GM23338 (cell line): ENCODE measurements around the gene ZNF560. TPM values are rescaled to one million over a fixed set of nuclear protein-coding genes. Genes with fewer than 3 reads are reported as not detected.

Experiments used
- ATAC-seq: fragments of 200-7000 bp; cut with Tn5 transposase; 3 replicates; pipeline ENCODE4 v1.9.1; 2020
- DNase-seq: peaks from one replicate; pipeline ENCODE4 v3.0.0-alpha.2; 2015; ENCODE audit warnings: low spot score
- H2AFZ ChIP-seq: fragments of 200-600 bp; sonication (generic); 2 replicates; pipeline ENCODE4 v1.8.0; 2016; ENCODE audit warnings: antibody characterized with exemption, mild to moderate bottlenecking, moderate library complexity
- H3F3A ChIP-seq: fragments of 200-600 bp; sonication (generic); replicated peaks from 2 replicates; pipeline ENCODE4 v1.8.0; 2017; ENCODE audit warnings: antibody characterized with exemption, mixed run types, low read depth
- H3K27ac ChIP-seq: fragments of 200-600 bp; sonication (generic); 2 replicates; pipeline ENCODE4 v1.6.1; 2016; ENCODE audit warnings: low read depth
- H3K27me3 ChIP-seq: fragments of 200-600 bp; sonication (generic); 2 replicates; pipeline ENCODE4 v1.8.0; 2016; ENCODE audit warnings: mild to moderate bottlenecking, mixed run types, moderate library complexity; ENCODE audit not compliant: insufficient read depth
- H3K36me3 ChIP-seq: fragments of 200-600 bp; sonication (generic); 2 replicates; pipeline ENCODE4 v1.8.0; 2016; ENCODE audit warnings: mild to moderate bottlenecking; ENCODE audit not compliant: insufficient read depth
- H3K4me1 ChIP-seq: fragments of 200-600 bp; sonication (generic); 2 replicates; pipeline ENCODE4 v1.8.0; 2016; ENCODE audit warnings: mild to moderate bottlenecking, moderate library complexity; ENCODE audit not compliant: insufficient read depth
- H3K4me2 ChIP-seq: fragments of 200-600 bp; sonication (generic); 2 replicates; pipeline ENCODE4 v1.7.1; 2017; ENCODE audit warnings: mixed run types
- H3K4me3 ChIP-seq: fragments of 200-600 bp; sonication (generic); 2 replicates; pipeline ENCODE4 v1.6.1; 2016; ENCODE audit warnings: mixed run types
- H3K79me2 ChIP-seq: fragments of 200-600 bp; sonication (generic); replicated peaks from 2 replicates; pipeline ENCODE4 v1.8.0; 2017; ENCODE audit warnings: mild to moderate bottlenecking; ENCODE audit not compliant: insufficient read depth
- H3K9me2 ChIP-seq: fragments of 200-600 bp; sonication (generic); 2 replicates; pipeline ENCODE4 v1.8.0; 2017; ENCODE audit not compliant: insufficient read depth
- H4K20me1 ChIP-seq: fragments of 200-600 bp; sonication (generic); replicated peaks from 2 replicates; pipeline ENCODE4 v1.8.0; 2017; ENCODE audit warnings: mild to moderate bottlenecking; ENCODE audit not compliant: insufficient read depth
- H3K27ac Mint-ChIP-seq: 2 replicates; pipeline ENCODE4 v1.8.0; 2020; ENCODE audit warnings: inconsistent platforms, mild to moderate bottlenecking, moderate library complexity, mixed read lengths
- H3K27me3 Mint-ChIP-seq: 3 replicates; pipeline ENCODE4 v1.8.0; 2022; ENCODE audit warnings: low read depth, mild to moderate bottlenecking, moderate library complexity, mixed read lengths, inconsistent platforms; ENCODE audit not compliant: insufficient read depth, poor library complexity
- H3K36me3 Mint-ChIP-seq: 3 replicates; pipeline ENCODE4 v1.8.0; 2021; ENCODE audit warnings: low read depth, mild to moderate bottlenecking, inconsistent platforms, moderate library complexity, mixed read lengths
- H3K4me1 Mint-ChIP-seq: 3 replicates; pipeline ENCODE4 v1.8.0; 2020; ENCODE audit warnings: mild to moderate bottlenecking, inconsistent platforms, mixed read lengths
- H3K4me3 Mint-ChIP-seq: 3 replicates; pipeline ENCODE4 v1.8.0; 2021; ENCODE audit warnings: moderate library complexity, mild to moderate bottlenecking, inconsistent platforms, mixed read lengths
- H3K9me3 Mint-ChIP-seq: 3 replicates; pipeline ENCODE4 v1.8.0; 2020; ENCODE audit warnings: moderate library complexity, mild to moderate bottlenecking, inconsistent platforms, mixed read lengths
- CREB1 ChIP-seq: fragments of 250-450 bp; sonication (Bioruptor Pico); IDR thresholded peaks from 2 replicates; pipeline ENCODE4 v1.5.0; 2020; ENCODE audit warnings: low read depth, mild to moderate bottlenecking, moderate library complexity
- EZH2phosphoT487 ChIP-seq: fragments of 200-600 bp; sonication (generic); IDR thresholded peaks from one replicate; pipeline ENCODE4 v1.8.1; 2018; ENCODE audit warnings: antibody characterized with exemption; ENCODE audit not compliant: unreplicated experiment
- NANOG ChIP-seq: IDR thresholded peaks from 2 replicates; pipeline ENCODE4 v1.6.1; 2016; ENCODE audit warnings: antibody characterized with exemption, borderline replicate concordance
- STAT1 ChIP-seq: IDR thresholded peaks from one replicate; pipeline ENCODE4 v1.6.1; 2016; ENCODE audit warnings: antibody characterized with exemption; ENCODE audit not compliant: unreplicated experiment
- ZNF114 ChIP-seq: fragments of 250-450 bp; sonication (Bioruptor Pico); IDR thresholded peaks from 2 replicates; pipeline ENCODE4 v1.5.0; 2020; ENCODE audit warnings: mild to moderate bottlenecking, moderate library complexity
- ZNF462 ChIP-seq: fragments of 250-450 bp; sonication (Bioruptor Pico); IDR thresholded peaks from 2 replicates; pipeline ENCODE4 v1.5.0; 2020; ENCODE audit warnings: mild to moderate bottlenecking, moderate library complexity
- polyA plus RNA-seq: library from polyadenylated mRNA; unstranded; fragments of >200 nt; fragmentation: Nextera tagmentation; extraction: Ambion mirVana; gene quantifications from 2 replicates; pipeline ENCODE4 v1.2.1, GENCODE V29; 2016
- total RNA-seq: library from RNA; depleted of rRNA; stranded (reverse); fragments of >200 nt; shearing (Covaris generic); gene quantifications from 2 replicates; pipeline ENCODE4 v1.2.3, GENCODE V29; 2014
- TF ChIP-seq, protein P1 (sequence below): IDR thresholded peaks from 2 replicates; pipeline ENCODE4 v1.6.1; 2016; ENCODE audit warnings: antibody characterized with exemption

The ZNF560 gene
- total and polyA plus RNA-seq, 2 experiments from 2014 or later, result 0.14 TPM; not detected in 1

GRCh38 chr19:9456018-9456689 is 42.3 kb downstream of the ZNF560 start:
- no peaks in the 10 kb centered on the region for H3K36me3 ChIP-seq
- H3K79me2 ChIP-seq, result no peaks in the 10 kb centered on the region
- no peaks in the 10 kb centered on the region for H3K4me1 ChIP-seq
- no peak for ATAC-seq
- no peak for TF ChIP-seq ZNF462
- TF ChIP-seq STAT1, result no peak
- no peak for TF ChIP-seq EZH2phosphoT487
- no peak for TF ChIP-seq ZNF114
- TF ChIP-seq NANOG, result no peak
- TF ChIP-seq, protein P1, sequence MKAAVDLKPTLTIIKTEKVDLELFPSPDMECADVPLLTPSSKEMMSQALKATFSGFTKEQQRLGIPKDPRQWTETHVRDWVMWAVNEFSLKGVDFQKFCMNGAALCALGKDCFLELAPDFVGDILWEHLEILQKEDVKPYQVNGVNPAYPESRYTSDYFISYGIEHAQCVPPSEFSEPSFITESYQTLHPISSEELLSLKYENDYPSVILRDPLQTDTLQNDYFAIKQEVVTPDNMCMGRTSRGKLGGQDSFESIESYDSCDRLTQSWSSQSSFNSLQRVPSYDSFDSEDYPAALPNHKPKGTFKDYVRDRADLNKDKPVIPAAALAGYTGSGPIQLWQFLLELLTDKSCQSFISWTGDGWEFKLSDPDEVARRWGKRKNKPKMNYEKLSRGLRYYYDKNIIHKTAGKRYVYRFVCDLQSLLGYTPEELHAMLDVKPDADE, result no peak
- TF ChIP-seq CREB1 (CRISPR knock-in tag), result no peak
- no peaks in the 10 kb centered on the region for H3K27me3 ChIP-seq
- H3K9me2 ChIP-seq, result no peaks in the 10 kb centered on the region
- no peak overlapping the region for H3K27ac ChIP-seq
- no peak overlapping the region for H3K4me3 Mint-ChIP-seq
- peaks cover 98% of the 10 kb centered on the region for H3K9me3 Mint-ChIP-seq
- no peak overlapping the region for H3K4me2 ChIP-seq
- H3K27me3 Mint-ChIP-seq, result no peaks in the 10 kb centered on the region
- H3K36me3 Mint-ChIP-seq, result peaks cover 27% of the 10 kb centered on the region
- no peaks in the 10 kb centered on the region for H4K20me1 ChIP-seq
- H3K4me3 ChIP-seq, result no peak overlapping the region
- no peak overlapping the region for H2AFZ ChIP-seq
- no peaks in the 10 kb centered on the region for H3F3A ChIP-seq
- no peak overlapping the region for H3K27ac Mint-ChIP-seq
- no peaks in the 10 kb centered on the region for H3K4me1 Mint-ChIP-seq
- DNase-seq, result no peak
